HCEC 1CT (cell line): ENCODE results near the gene VPS13A.
"Not testable (repeated sequence)": the region's sequence is repeated elsewhere in the genome, so short reads cannot be mapped to it uniquely, and the experiment has no call there.

Experiments used
- DNase-seq: peaks from one replicate; pipeline ENCODE4 v3.0.0-alpha.2; 2017

The VPS13A gene

GRCh38 chr9:77316058-77316457 is 138.7 kb downstream of the VPS13A start:
- no peak for DNase-seq

- DNase-seq, result no peak
Observed at GRCh38 chr9:77325058-77325457, 147.7 kb downstream of the VPS13A start.

GRCh38 chr9:77328102-77328501 is 150.8 kb downstream of the VPS13A start:
- DNase-seq, result no peak

- DNase-seq, result no peak
Observed at GRCh38 chr9:77370064-77370463, 192.7 kb downstream of the VPS13A start.

- DNase-seq, result peak; percentile 35
Observed at GRCh38 chr9:77374266-77374665, 196.9 kb downstream of the VPS13A start.

- DNase-seq, result peak; percentile 22
Observed at GRCh38 chr9:77375956-77376532, 198.7 kb downstream of the VPS13A start.

GRCh38 chr9:77384406-77384805 is 207.1 kb downstream of the VPS13A start:
- peak; percentile 84 for DNase-seq

- peak; percentile 44 for DNase-seq
Observed at GRCh38 chr9:77386187-77386586, 208.9 kb downstream of the VPS13A start.

GRCh38 chr9:77391834-77392233 is 214.5 kb downstream of the VPS13A start:
- no peak for DNase-seq

- DNase-seq, result no peak
Observed at GRCh38 chr9:77392328-77392727, 215.0 kb downstream of the VPS13A start.

- DNase-seq, result not testable (repeated sequence)
Observed at GRCh38 chr9:77398581-77398980, 221.2 kb downstream of the VPS13A start.

GRCh38 chr9:77399964-77400363 is 222.6 kb downstream of the VPS13A start:
- no peak for DNase-seq

GRCh38 chr9:77402286-77402685 is 225.0 kb downstream of the VPS13A start:
- DNase-seq, result peak; percentile 38

GRCh38 chr9:77403239-77403638 is 225.9 kb downstream of the VPS13A start:
- peak; percentile 54 for DNase-seq

GRCh38 chr9:77408521-77408920 is 231.2 kb downstream of the VPS13A start:
- DNase-seq, result not testable (repeated sequence)

GRCh38 chr9:77417566-77417965 is 240.2 kb downstream of the VPS13A start:
- peak; percentile 80 for DNase-seq

- DNase-seq, result no peak
Observed at GRCh38 chr9:77418226-77418625, 240.9 kb downstream of the VPS13A start.

GRCh38 chr9:77420641-77421040 is 243.3 kb downstream of the VPS13A start:
- DNase-seq, result no peak

- no peak for DNase-seq
Observed at GRCh38 chr9:77421506-77422265, 244.4 kb downstream of the VPS13A start.

- DNase-seq, result no peak
Observed at GRCh38 chr9:77422969-77423368, 245.6 kb downstream of the VPS13A start.

GRCh38 chr9:77423841-77424240 is 246.5 kb downstream of the VPS13A start:
- DNase-seq, result no peak

- DNase-seq, result peak; percentile 84
Observed at GRCh38 chr9:77424993-77425392, 247.7 kb downstream of the VPS13A start.

GRCh38 chr9:77426712-77427111 is 249.4 kb downstream of the VPS13A start:
- DNase-seq, result no peak

GRCh38 chr9:77427256-77427927 is 250.1 kb downstream of the VPS13A start:
- no peak for DNase-seq
